H1 (cell line): ENCODE data around the gene LRRC27. TPM values are rescaled to one million over a fixed set of nuclear protein-coding genes. Genes with fewer than 3 reads are reported as not detected.

Experiments used
- CHD7 ChIP-seq: fragments of 300-600 bp; sonication (generic); IDR thresholded peaks from 2 replicates; pipeline ENCODE4 v1.7.1; 2012; ENCODE audit warnings: low read length, moderate library complexity, mild to moderate bottlenecking, inconsistent platforms; ENCODE audit not compliant: insufficient replicate concordance
- TAF1 ChIP-seq: IDR thresholded peaks from 2 replicates; pipeline ENCODE4 v1.6.1; 2011; ENCODE audit warnings: mild to moderate bottlenecking, low read depth, low read length
- polyA plus RNA-seq, 7 experiments: library from polyadenylated mRNA; depleted of rRNA in 3 of 7; stranded (reverse) in 5 of 7; unstranded in 2 of 7; fragments of >200 nt in 5 of 7; fragments of 200-250 nt in 2 of 7; gene quantifications; 1 replicate in 5 of 7; 2 replicates in 1 of 7; 4 replicates in 1 of 7; pipeline versions ENCODE4 v1.2.1 to v1.2.3, GENCODE V29; 2011 to 2013; ENCODE audit warnings: missing spikeins in 2 of 7, mixed read lengths in 2 of 7
- total RNA-seq: library from RNA; stranded (reverse); fragmentation: NEBNext Ultra II Directional; extraction: Animal tissue kit (Norgen Biotek cat#: 25700); gene quantifications from 2 replicates; pipeline ENCODE4 v1.2.1, GENCODE V29; 2021

Gene LRRC27
- total and polyA plus RNA-seq, 2 of the 8 experiments (the other 6 are each of a cell fraction or from before 2014, with no cell fraction given) = 1.2 to 3.8 TPM

GRCh38 chr10:132357286-132358058, 25.5 kb downstream of the LRRC27 start (continued):
- TF ChIP-seq CHD7 (no peak), TAF1 (no peak)
